C4-2B (cell line): ENCODE data around the gene THADA.

Experiments used
- ZFX ChIP-seq: fragments of 450-650 bp; IDR thresholded peaks from 2 replicates; pipeline ENCODE4 v1.6.1; 2017
- TF ChIP-seq, protein P1 (sequence below): fragments of 450-650 bp; conservative IDR thresholded peaks from 2 replicates; pipeline ENCODE4 v1.5.1; 2017; ENCODE audit warnings: mild to moderate bottlenecking

DNA sequence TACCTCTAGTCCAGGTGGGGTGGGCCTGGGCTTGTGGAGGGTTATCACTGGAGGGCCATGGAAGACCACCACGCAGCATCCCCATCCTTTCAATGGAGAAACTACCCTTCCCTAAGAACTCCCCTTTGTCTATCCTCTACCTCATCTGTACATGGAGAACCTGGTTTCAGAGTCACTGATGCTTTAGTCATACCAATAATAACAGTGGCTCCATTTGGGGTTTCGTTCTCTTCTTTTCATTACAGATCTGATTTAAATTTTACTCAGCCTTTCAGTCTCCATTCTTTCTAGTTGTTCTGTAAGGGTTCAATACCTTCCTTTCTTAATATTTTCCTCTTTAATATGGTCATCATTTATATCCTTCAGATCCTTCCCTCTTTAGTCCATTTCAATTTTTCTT is 314.8 kb downstream of the THADA start:
- TF ChIP-seq, protein P1, sequence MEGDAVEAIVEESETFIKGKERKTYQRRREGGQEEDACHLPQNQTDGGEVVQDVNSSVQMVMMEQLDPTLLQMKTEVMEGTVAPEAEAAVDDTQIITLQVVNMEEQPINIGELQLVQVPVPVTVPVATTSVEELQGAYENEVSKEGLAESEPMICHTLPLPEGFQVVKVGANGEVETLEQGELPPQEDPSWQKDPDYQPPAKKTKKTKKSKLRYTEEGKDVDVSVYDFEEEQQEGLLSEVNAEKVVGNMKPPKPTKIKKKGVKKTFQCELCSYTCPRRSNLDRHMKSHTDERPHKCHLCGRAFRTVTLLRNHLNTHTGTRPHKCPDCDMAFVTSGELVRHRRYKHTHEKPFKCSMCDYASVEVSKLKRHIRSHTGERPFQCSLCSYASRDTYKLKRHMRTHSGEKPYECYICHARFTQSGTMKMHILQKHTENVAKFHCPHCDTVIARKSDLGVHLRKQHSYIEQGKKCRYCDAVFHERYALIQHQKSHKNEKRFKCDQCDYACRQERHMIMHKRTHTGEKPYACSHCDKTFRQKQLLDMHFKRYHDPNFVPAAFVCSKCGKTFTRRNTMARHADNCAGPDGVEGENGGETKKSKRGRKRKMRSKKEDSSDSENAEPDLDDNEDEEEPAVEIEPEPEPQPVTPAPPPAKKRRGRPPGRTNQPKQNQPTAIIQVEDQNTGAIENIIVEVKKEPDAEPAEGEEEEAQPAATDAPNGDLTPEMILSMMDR = no peak
- no peak for TF ChIP-seq ZFX
